SU-DHL-6 (cell line): ENCODE data around the gene COQ8A.
A peak's percentile ranks its signal among the peaks of the same experiment; 100 is the strongest.

Experiments used
- H2AFZ ChIP-seq: fragments of 200-600 bp; sonication (generic); 2 replicates; pipeline ENCODE4 v1.6.1; 2014; ENCODE audit warnings: low read depth, mild to moderate bottlenecking, moderate library complexity, mixed read lengths, antibody characterized with exemption, low read length; ENCODE audit not compliant: severe bottlenecking
- H3F3A ChIP-seq: fragments of 200-600 bp; shearing (Covaris generic); 2 replicates; pipeline ENCODE4 v1.6.0; 2016; ENCODE audit warnings: antibody characterized with exemption, mild to moderate bottlenecking; ENCODE audit not compliant: insufficient read depth
- H3K27ac ChIP-seq: fragments of 200-600 bp; sonication (generic); 2 replicates; pipeline ENCODE4 v1.5.1; 2016; ENCODE audit warnings: low read depth, mild to moderate bottlenecking, low read length, moderate library complexity, mixed read lengths
- H3K27me3 ChIP-seq: fragments of 200-600 bp; sonication (generic), shearing (Covaris generic); 2 replicates; pipeline ENCODE4 v1.6.0; 2014; ENCODE audit warnings: mild to moderate bottlenecking, low read length
- H3K36me3 ChIP-seq: fragments of 200-600 bp; sonication (generic); 2 replicates; pipeline ENCODE4 v1.6.1; 2014; ENCODE audit warnings: mild to moderate bottlenecking, low read length, mixed read lengths
- H3K4me2 ChIP-seq: fragments of 300-600, 200-600 bp; shearing (Covaris generic), sonication (generic); 2 replicates; pipeline ENCODE4 v1.6.0; 2014; ENCODE audit warnings: low read length, low read depth, mild to moderate bottlenecking; ENCODE audit not compliant: poor library complexity, severe bottlenecking
- H3K4me3 ChIP-seq: fragments of 200-600 bp; sonication (generic); 2 replicates; pipeline ENCODE4 v1.5.1; 2014; ENCODE audit warnings: antibody characterized with exemption, low read length, mild to moderate bottlenecking, mixed read lengths; ENCODE audit not compliant: insufficient read depth, poor library complexity, severe bottlenecking
- H3K79me2 ChIP-seq: fragments of 200-600 bp; sonication (generic); 2 replicates; pipeline ENCODE4 v1.6.1; 2014; ENCODE audit warnings: mild to moderate bottlenecking, low read length, moderate library complexity; ENCODE audit not compliant: insufficient read depth
- H3K9ac ChIP-seq: fragments of 200-600 bp; sonication (generic); 2 replicates; pipeline ENCODE4 v1.7.0; 2014; ENCODE audit warnings: mild to moderate bottlenecking, low read length
- H3K9me2 ChIP-seq: fragments of 200-600 bp; sonication (generic); replicated peaks from 2 replicates; pipeline ENCODE4 v1.6.1; 2014; ENCODE audit warnings: low read length; ENCODE audit not compliant: insufficient read depth
- H3K9me3 ChIP-seq: fragments of 200-600 bp; sonication (generic); 2 replicates; pipeline ENCODE4 v1.6.1; 2014; ENCODE audit warnings: low read length, mixed read lengths; ENCODE audit not compliant: insufficient read depth
- H4K20me1 ChIP-seq: fragments of 200-600 bp; sonication (generic); 2 replicates; pipeline ENCODE4 v1.6.1; 2014; ENCODE audit warnings: low read depth, mild to moderate bottlenecking, antibody characterized with exemption, low read length, moderate library complexity, mixed read lengths
- EZH2phosphoT487 ChIP-seq: fragments of 200-600 bp; sonication (generic), shearing (Covaris generic); conservative IDR thresholded peaks from 2 replicates; pipeline ENCODE4 v1.6.1; 2018; ENCODE audit warnings: mild to moderate bottlenecking, antibody characterized with exemption, low read length, moderate library complexity, mixed read lengths
- TF ChIP-seq, protein P1 (sequence below): fragments of 200-600 bp; sonication (generic); IDR thresholded peaks from one replicate; pipeline ENCODE4 v1.5.1; 2017; ENCODE audit warnings: antibody characterized with exemption, mild to moderate bottlenecking, low read length, moderate library complexity; ENCODE audit not compliant: insufficient read depth, poor library complexity, severe bottlenecking

COQ8A gene

GRCh38 chr1:226940029-226940805 is at the start of gene COQ8A:
Gene COQ8A, plus strand, starts transcription at chr1:226940294. Its CDS starts 21,092 bp downstream, at chr1:226961386.
- Histone ChIP-seq H3K9ac (peak within 1 kb of the TSS; percentile 76), H3K27ac (peak within 1 kb of the TSS; percentile 88), H3K9me2 (no peaks in the 10 kb centered on the region), H3K79me2 (no peaks in the 10 kb centered on the region), H3K4me2 (peak within 1 kb of the TSS; percentile 96), H3K27me3 (0 out of 2 replicates have a peak, but pooled peaks cover 2% of the 10 kb centered on the region), H2AFZ (peak within 1 kb of the TSS; percentile 94), H3K36me3 (no peaks in the 10 kb centered on the region), H3F3A (no peaks in the 10 kb centered on the region), H3K9me3 (no peaks in the 10 kb centered on the region), H3K4me3 (peak within 1 kb of the TSS; percentile 71), H4K20me1 (no peaks in the 10 kb centered on the region)
- TF ChIP-seq, protein P1, sequence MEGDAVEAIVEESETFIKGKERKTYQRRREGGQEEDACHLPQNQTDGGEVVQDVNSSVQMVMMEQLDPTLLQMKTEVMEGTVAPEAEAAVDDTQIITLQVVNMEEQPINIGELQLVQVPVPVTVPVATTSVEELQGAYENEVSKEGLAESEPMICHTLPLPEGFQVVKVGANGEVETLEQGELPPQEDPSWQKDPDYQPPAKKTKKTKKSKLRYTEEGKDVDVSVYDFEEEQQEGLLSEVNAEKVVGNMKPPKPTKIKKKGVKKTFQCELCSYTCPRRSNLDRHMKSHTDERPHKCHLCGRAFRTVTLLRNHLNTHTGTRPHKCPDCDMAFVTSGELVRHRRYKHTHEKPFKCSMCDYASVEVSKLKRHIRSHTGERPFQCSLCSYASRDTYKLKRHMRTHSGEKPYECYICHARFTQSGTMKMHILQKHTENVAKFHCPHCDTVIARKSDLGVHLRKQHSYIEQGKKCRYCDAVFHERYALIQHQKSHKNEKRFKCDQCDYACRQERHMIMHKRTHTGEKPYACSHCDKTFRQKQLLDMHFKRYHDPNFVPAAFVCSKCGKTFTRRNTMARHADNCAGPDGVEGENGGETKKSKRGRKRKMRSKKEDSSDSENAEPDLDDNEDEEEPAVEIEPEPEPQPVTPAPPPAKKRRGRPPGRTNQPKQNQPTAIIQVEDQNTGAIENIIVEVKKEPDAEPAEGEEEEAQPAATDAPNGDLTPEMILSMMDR: no peak
- TF ChIP-seq EZH2phosphoT487: no peak

DNA sequence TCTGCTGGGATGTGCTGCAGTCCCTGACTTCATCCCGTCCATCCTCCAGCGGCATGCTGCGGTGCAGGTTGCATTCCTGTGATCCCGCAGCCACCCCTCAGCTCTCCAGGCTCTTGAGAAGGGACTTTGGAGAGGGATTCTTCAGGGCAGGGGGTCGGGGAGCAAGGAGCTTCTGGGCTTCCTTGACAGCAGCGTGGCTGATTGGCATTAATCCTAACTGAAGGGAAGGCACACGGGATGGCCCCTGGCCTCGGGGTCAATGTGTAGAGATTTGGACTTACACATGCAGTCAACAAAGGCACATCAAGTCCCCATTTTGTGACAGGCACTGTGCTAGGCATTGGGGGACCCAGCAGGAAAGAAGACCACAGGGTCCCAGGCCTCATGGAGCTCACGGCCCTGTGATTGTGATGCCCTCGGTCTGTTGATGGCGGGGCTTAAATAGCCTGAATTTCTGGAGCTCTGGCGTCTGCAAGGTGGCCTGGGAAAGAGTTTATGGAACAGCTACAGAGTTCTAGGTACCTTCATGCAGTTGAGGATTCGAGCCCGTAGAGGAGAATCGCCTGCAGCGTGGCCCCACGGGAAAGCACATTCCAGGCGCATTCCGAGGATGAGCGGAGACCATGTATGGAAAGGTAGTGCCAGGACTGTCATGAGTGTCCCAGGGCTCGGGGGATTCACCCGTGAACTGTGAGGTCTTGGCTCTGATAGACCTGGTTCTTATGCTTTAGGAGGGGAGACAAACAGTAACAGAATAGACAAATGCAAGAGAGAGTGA is 49.6 kb upstream of the COQ8A start:
- no peaks in the 10 kb centered on the region for H3K36me3 ChIP-seq
- H3F3A ChIP-seq: no peaks in the 10 kb centered on the region
- no peak overlapping the region for H3K9ac ChIP-seq
- no peaks in the 10 kb centered on the region for H3K27me3 ChIP-seq
- H4K20me1 ChIP-seq: no peaks in the 10 kb centered on the region
- no peaks in the 10 kb centered on the region for H3K79me2 ChIP-seq
- no peaks in the 10 kb centered on the region for H3K9me2 ChIP-seq
- H3K4me2 ChIP-seq: no peak overlapping the region
- no peak for TF ChIP-seq EZH2phosphoT487
- no peaks in the 10 kb centered on the region for H3K9me3 ChIP-seq
- no peak overlapping the region for H2AFZ ChIP-seq
- H3K4me3 ChIP-seq: no peak overlapping the region
- no peak overlapping the region for H3K27ac ChIP-seq

DNA sequence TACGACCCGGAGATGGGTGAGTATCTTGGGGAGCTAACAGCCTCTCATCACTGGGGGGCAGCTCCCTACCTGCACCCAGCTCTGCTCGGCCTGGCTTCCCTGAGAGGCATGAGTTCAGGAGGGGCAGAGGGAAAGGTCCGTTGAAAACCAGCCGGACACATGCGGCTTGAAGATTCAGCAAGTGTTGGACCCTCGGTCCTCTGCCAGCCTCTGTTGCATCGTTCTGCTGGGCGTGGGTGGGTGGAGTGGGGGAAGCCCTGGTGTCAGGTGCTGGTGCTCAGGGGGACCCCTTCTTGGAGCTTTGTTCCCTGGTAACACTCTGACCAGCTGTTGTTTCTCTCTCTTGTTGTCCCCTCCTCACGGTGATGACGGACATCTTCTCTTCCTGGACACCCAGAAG is 48.7 kb upstream of the COQ8A start:
- no peaks in the 10 kb centered on the region for H3K9me3 ChIP-seq
- H3K4me2 ChIP-seq: no peak overlapping the region
- H3K36me3 ChIP-seq: no peaks in the 10 kb centered on the region
- H4K20me1 ChIP-seq: no peaks in the 10 kb centered on the region
- H3F3A ChIP-seq: no peaks in the 10 kb centered on the region
- H3K79me2 ChIP-seq: no peaks in the 10 kb centered on the region
- no peak overlapping the region for H3K4me3 ChIP-seq
- no peak overlapping the region for H2AFZ ChIP-seq
- no peak overlapping the region for H3K9ac ChIP-seq
- H3K9me2 ChIP-seq: no peaks in the 10 kb centered on the region
- H3K27me3 ChIP-seq: no peaks in the 10 kb centered on the region
- TF ChIP-seq, protein P1: no peak
- TF ChIP-seq EZH2phosphoT487: no peak
- no peak overlapping the region for H3K27ac ChIP-seq
